HG03097 (cell line): Measurements from ENCODE around the gene CACNA2D3.
"Not testable (repeated sequence)": the region's sequence is repeated elsewhere in the genome, so short reads cannot be mapped to it uniquely, and the experiment has no call there.

Source experiments
- ATAC-seq: cut with Tn5 transposase; IDR thresholded peaks from one replicate; pipeline ENCODE4 v1.9.1; 2021; ENCODE audit not compliant: unreplicated experiment, low FRiP score

The CACNA2D3 gene

DNA sequence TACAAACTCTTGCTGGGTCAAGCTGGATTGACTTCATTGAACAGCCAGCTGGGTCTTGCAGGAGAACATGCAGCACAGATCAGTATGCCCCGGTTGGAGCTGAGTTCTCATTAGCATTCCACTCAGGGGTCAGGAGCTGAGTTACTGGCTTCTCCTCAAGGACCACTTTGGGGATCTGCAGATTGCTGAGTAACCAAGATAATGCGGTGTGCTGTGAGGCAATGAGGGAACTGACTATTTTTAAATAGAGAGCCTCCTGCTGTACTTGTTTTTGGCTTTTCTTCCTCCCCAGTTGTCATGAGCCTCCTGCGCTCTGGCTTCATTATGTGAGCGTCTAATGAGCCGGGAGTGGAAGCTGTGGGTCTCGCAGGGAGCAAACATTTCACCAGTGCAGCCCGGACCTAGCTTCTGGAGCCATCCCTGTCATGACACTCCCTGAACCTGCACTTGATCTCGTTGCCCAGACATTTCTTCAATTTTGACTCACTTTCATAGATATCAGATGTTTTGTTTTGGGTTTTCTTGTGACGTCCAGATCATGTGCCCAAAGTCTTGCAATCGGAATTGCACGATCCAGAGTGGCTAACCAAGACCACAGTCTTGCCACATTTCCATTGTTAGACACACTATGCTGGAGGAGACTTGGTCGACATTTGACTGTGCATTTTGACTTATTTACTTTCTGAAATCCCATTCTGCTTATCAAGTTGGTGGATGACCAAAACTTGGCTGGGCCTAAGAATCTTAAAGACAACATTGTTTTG is 478.3 kb downstream of the CACNA2D3 start:
- ATAC-seq: no peak

DNA sequence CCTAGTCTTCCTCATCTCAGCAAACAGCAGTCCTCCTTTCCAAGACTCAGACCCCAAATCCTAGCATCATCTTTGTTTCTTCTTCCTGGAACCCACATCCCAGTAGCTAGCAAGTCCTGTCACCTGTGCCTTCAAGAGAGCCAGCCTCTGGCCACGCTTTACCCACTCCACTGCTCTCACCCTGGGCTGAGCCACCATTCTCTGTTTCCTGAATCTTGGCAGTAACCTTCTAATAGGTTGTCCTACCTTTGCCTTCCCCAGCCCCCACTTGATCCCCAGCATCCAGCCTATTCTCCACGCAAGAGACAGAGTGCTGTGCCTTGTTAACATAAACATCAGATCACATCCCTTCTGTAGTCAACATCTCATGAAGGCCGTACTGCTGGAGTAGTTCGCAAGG is 482.1 kb downstream of the CACNA2D3 start:
- no peak for ATAC-seq

DNA sequence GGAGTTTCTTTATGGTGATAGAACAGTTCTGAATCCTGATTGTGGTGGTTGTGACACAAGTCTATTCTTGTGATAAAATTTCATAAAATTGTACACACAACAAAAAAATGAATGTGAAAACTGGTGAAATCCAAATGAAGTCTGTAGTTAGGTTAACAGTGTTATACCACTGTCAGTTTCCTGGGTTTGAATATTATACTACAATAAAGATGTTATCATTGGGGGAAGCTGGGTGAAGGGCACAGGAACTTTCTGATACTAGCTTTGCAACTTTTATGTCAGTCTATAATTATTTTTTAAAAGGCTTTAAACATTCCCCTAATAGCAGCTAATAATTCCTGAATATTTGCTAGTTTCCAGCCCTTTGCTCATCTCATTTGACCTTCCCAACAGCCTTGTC is 485.7 kb downstream of the CACNA2D3 start:
- ATAC-seq: no peak

DNA sequence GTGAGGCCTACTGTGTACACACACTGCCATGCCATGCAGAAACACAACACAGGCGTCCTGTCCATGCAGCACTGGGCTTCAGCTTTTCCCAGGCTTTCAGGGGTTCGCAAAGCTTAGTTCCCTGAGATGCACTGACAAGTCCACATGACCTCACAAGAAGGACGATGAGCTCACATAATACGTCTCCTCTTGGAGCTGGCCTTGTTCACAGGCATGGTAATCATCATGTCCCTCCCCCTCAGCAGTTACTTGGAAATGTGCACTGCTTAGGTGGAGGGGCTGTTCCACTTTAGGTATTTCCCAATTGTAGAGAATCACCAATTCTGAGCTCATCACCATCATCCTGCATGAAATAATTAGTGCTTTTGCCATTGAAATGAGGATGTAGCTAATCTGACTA is 496.7 kb downstream of the CACNA2D3 start:
- ATAC-seq: no peak

DNA sequence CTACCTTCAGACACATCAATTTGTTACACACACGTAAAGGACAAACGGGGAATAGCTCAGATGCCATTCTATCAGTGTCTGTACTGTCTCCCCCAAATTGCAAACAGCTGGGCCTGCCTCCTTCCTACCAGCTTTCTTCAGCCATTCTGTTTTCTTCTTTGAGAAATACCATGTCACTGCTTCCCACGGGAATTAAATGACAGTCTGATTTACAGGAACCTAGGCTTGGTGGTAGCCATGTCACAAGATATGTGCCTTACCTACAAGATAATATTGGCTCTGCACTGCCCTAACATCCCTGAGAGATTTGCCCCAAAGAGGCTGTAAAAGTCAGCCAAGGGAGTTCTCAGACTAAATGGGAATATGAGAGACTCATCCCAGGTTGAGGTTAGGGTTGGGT is 497.2 kb downstream of the CACNA2D3 start:
- ATAC-seq: no peak

DNA sequence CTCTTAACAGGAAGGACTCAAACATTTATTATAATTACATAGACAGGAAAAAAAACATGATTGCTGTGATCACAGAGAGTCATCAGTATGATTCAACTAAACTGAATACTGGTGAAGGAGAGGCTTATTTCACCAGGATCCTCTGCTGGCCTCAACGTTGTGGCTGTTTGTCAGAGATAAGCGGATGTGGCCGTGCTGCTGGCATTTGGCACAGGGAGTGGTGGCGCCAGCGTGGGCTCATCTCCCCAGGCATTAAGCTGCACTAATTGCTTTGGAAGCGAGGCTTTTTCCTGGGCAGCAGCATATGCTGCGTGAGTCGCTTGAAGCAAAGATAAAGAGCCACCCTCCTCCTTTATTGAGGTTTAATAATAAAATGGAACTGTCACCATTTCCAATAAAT is 498.8 kb downstream of the CACNA2D3 start:
- ATAC-seq: no peak

DNA sequence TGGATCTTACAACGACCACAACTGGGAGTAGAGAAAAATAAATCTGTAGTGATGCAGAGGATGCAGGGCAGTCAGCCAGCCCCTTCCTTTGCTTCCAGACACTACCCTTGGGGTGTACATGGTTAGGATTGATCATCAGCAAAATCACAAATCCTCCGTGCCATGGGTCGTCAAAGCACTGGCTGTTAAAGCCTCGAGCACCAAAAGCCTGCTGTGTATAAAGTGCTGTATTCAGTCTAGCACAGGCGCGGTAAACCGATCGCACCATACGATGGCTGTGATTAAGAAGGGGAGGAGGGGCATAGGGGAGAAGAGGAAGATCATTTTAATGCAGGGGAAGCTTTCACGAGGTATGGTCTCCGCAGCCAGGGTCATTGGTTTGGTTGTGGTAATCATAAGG is 500.3 kb downstream of the CACNA2D3 start:
- ATAC-seq: no peak

DNA sequence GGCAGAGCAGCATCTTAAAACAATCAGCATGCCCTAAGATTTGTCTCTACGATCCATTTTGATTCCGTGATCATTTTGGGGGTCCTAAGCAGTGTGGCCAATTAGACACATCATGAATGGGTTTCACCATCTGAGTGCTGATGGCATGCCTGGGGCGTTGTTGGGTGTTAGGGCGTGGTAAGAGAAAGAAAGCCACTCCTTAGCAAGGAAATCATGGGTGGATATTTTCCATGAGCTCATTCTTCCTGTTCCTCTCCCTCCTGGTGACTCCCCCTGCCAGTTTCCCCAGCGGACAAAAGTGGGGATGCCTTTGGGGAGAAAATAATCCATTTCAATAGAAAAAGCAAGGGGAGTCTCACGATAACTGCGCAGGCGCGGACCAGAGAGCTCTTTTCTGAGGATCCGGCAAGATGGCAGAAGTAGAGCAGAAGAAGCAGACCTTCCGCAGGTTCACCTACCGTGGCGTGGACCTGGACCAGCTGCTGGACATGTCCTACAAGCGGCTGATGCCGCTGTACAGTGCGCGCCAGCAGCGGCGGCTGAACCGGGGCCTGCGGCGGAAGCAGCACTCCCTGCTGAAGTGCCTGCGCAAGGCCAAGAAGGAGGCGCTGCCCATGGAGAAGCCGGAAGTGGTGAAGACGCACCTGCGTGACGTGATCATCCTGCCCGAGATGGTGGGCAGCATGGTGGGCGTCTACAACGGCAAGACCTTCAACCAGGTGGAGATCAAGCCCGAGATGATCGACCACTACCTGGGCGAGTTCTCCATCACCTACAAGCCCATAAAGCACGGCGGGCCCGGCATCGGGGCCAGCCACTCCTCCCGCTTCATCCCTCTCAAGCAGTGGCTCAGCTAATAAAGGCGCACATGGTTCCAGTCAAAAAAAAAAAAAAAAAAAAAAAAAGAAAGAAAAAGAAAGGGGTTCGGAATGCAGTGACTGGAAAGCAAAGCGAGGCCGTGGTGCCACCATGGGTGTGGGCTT is 503.7 kb downstream of the CACNA2D3 start:
- ATAC-seq: no peak

DNA sequence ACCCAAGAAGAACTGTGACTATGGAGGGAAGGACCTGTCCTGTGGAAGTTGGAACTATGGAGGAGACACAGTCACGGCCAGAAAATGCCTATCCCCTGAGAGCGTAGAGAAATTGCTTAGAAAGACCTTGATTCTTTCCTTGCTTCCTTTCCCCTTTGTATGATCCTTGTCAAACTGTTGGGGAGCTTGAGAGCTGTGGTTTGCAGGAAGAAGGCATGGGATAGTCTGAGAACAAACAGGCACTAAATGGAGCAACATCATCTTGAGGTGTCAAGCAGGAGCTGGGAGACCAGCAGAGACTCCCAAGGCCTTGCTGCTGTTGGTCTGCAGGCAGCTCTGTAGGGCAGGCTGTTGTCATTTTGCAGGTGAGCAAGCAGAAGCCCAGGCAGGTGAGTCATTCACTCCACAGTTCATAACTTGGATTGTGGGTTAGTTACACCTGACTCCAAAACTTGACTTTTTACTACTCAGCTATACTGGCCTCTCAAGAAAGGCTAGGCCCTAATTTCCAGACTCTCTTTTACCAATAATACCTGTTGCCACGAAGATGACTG is 506.6 kb downstream of the CACNA2D3 start:
- ATAC-seq: no peak

DNA sequence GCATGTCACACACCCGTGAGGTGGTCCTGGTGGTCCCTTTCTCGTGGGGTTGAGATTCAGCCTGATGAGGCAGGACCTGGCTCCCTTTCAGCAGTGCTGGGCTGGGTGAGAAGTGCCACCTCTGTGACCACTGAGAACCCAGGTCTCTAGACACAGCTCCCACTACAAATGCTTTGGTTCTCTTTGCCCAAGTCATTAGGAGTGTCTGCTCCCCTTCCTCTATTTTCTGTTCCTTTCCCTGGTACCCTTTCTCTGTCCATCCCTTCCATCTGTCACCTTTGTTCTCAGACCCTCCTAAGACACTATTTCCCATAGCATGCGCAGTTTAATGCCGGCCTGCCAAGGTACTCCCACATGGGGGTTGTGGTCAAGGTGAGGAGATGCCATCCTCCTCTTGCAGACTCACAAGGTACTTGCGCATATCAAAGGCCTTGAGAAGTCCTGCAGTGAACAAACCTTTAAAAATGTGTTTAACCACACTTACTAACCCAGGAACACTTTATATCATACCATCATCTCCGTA is 507.8 kb downstream of the CACNA2D3 start:
- ATAC-seq: no peak

DNA sequence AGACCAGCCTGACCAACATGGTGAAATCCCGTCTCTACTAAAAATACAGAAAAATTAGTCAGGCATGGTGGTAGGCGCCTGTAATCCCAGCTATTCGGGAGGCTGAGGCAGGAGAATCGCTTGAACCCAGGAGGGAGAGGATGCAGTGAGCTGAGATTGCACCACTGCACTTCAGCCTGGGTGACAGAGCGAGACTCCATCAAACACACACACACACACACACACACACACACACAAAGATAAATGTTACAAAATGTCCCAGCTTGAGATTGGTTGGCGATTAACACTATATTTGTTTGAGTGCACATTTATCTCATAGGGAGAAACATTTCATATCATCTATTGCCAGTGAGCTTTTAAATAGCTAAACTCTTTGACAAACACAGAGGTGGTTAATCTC is 508.6 kb downstream of the CACNA2D3 start:
- ATAC-seq: not testable (repeated sequence)

DNA sequence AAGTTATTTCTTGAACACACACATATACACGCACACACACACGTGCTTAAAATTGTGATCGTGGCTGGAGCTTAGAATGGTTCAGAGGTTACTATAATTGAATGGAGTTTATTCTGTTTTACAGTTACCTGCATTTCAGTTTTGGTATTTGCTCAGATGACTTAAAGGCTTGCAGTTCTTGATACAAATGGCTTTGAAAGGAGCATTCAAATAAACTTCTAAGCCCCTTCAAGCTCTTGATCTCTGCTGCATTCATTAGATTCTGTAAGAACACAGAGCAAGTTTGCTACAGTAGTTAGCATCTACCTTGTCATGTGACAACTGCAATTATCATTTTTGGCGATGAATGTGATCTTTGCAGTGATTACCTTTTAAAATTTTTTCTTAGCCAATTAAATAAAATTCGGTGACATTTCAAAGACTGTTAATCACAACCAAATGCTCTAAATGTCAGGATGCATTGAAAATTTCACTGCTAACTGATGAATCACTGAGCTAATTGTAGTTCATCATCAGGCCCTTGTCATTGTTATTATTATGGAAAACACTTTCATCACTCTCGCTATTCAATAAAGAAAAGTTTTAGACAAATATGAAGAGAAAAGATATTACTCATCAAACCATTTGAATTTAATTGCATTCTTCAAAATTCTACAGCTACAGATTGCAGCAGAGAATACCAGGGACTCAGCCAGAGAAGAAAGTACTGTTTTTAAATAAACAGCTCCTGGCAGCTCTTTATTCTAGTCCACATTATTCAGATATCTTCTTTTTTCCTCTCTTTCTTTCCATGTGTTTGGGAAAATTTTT is 509.4 kb downstream of the CACNA2D3 start:
- ATAC-seq: no peak

DNA sequence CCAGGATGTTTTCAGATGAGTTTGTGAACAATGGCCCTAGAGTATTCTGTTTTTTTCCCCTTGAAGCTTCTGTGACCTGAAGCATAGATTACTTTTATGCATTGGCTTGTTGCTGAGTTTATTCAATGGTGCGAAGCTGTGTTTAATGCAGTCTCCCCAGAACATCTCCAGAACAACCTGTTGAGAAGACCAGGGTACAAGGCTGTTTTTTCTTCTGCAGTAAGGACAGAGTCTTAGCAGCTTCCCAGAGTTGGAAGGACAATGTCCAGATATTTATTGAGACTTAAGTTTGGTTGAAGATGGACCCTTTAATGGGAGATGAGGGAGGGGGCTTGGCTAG is 509.9 kb downstream of the CACNA2D3 start:
- ATAC-seq: no peak

DNA sequence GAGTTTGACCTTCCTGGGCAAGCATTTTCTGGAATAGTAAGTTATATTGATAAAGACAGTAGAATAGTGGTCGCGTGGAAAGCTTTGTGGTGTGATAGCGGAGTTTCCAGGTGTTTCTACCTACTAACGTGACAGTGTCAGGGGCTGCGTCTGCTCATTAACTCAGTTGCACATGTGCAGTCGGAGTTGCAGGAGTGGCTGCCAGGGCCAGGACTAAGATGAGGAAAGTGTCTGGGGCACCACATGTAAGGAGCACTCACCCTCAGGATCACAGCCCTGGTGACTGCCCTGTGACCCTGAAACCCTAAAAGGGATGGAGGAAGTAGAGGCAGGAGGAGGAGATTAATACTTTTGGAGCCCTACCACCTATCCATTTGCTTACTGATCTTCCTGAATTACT is 510.5 kb downstream of the CACNA2D3 start:
- ATAC-seq: no peak

DNA sequence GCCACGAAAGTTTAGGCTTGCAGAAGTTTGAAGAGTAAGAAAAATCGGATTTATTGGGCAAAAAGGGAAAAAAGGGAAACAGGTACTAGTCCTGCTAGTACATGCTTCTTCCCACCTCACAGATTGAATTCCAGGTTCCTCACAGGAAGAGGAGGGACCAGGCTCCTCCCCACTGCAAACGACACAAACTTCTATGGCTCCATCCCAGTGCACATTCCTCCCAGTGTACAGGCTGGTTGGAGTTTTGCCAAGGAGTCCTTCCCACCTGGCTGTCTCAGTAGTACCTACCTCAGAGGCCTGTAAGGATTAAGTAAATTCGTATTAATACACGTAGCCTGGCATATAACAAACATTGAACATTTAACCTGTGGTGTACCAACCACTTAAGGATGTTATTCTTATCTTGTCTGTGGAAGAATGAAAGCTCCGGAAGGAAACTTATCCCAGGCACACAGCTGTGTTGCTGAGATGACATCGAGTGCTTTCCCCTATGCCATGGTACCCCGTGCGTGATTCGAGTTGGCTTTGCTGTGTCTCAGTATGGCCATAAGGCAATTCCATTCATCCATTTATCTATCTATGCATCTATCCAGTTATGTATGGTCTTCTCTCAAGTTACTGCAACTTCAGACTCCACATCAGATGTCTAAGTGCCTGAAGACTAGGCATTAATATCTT is 511.2 kb downstream of the CACNA2D3 start:
- no peak for ATAC-seq

DNA sequence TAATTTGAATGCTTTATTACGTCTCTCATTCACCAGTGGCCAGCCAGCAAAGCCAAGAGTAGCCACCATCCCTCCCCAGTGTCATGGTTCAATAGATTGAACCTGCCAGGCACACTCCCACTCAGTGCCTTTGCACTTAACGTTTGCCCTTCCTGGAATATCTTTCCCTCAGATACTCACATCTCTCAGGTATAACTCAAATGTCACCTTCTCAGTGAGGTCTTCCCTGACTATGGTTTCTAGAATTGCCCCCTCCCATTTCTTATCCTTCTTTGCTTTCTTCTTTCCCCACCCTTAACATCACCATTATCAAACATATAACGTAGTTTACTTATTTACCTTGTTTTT is 511.7 kb downstream of the CACNA2D3 start:
- ATAC-seq: no peak

DNA sequence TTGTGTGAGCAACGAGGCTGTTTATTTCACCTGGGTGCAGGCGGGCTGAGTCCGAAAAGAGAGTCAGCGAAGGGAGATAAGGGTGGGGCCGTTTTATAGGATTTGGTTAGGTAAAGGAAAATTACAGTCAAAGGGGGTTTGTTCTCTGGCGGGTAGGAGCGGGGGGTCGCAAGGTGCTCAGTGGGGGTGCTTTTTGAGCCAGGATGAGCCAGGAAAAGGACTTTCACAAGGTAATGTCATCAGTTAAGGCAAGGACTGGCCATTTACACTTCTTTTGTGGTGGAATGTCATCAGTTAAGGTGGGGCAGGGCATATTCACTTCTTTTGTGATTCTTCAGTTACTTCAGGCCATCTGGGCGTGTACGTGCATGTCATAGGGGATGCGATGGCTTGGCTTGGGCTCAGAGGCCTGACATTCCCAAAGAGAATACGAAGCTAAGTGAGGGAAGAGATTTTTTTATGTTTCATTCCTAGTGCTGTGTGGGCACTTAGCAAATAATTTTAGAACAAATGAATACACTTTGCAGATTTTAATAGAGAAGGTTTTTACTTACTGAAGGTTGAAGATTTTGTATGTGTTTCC is 517.5 kb downstream of the CACNA2D3 start:
- not testable (repeated sequence) for ATAC-seq

DNA sequence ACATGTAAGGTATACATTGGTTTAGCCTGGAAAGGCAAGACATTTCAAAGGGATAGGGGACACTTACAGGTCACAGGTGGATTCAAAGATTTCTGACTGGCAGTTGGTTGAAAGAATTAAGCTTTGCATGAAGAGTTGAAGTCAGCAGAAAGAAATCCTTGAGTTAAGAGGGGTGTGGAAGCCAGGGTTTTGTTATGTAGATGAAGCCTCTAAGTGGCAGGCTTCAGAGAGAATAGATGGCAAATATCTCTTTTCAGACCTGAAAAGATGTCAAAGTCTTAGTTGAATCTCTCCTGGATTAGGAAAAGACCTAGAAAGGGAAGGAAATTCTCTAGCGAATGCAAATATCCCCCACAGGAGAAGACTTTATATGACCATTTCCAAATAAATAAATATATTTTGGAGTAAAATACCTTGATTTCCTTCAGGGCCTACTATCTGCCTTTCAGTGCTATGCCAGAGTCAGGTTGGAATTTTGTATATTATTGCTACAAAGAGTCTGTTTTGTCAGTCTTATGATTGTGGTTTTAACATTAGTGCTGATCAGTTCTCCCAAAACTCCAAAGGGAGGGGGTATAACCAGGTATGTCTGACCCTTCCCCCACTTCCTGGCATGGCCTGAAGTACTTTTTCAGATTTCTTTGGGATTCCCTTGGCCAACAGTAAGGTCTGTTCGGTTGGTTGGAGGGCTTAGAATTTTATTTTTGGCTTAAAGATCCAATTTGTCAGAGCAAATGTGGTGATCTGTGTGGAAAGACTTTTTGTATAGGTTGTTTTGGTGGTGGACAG is 519.1 kb downstream of the CACNA2D3 start:
- no peak for ATAC-seq

DNA sequence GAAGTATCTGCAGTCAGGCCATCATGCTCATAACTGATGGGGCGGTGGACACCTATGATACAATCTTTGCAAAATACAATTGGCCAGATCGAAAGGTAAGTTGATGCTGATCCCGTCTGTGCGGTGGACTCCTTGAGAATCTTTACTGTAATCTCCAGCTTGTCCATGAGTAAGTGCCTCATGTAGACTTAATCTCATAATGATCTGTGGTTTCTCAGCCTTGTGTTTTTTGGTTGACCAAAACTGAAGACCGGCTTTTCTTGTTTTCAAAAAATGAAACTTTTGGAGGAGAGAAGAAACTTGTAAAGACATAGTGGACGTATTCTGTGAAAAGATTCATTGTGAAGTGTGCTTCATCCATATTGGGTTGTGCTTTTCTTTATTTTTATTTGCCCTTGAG is 519.8 kb downstream of the CACNA2D3 start:
- no peak for ATAC-seq
